ENCODE results near the gene VSTM2B.

VSTM2B gene

GRCh38 chr19:29562299-29563297, 36.8 kb downstream of the VSTM2B start:
- H3K4me1 ChIP-seq (ENCODE audit: insufficient read depth, low read length) = no peaks in the 10 kb centered on the region
- H3K4me3 ChIP-seq (ENCODE audit: low read length) = no peak overlapping the region
- H3K36me3 ChIP-seq (ENCODE audit: insufficient read depth, low read length) = no peaks in the 10 kb centered on the region
- H3K27ac ChIP-seq (ENCODE audit: low read depth, low read length) = no peak overlapping the region
- no peak overlapping the region for H3K9ac ChIP-seq (ENCODE audit: low read depth, low read length)
- 76% methylated on average over 16 of the region's 16 CpGs for WGBS
- peaks cover 8% of the 10 kb centered on the region for H3K9me3 ChIP-seq (ENCODE audit: insufficient read depth, low read depth, low read length)
- H3K27me3 ChIP-seq (ENCODE audit: insufficient read depth, low read length) = no peaks in the 10 kb centered on the region

GRCh38 chr19:29563486-29564101, 37.8 kb downstream of the VSTM2B start:
- Histone ChIP-seq H3K4me3 (ENCODE audit: low read length) (no peak overlapping the region), H3K36me3 (ENCODE audit: insufficient read depth, low read length) (no peaks in the 10 kb centered on the region), H3K27ac (ENCODE audit: low read depth, low read length) (no peak overlapping the region), H3K9ac (ENCODE audit: low read depth, low read length) (no peak overlapping the region), H3K9me3 (ENCODE audit: insufficient read depth, low read depth, low read length) (peaks cover 8% of the 10 kb centered on the region), H3K27me3 (ENCODE audit: insufficient read depth, low read length) (no peaks in the 10 kb centered on the region), H3K4me1 (ENCODE audit: insufficient read depth, low read length) (no peaks in the 10 kb centered on the region)
- 93% methylated on average over 11 of the region's 11 CpGs for WGBS

- Histone ChIP-seq H3K27me3 (ENCODE audit: insufficient read depth, low read length) (no peaks in the 10 kb centered on the region), H3K36me3 (ENCODE audit: insufficient read depth, low read length) (no peaks in the 10 kb centered on the region), H3K4me3 (ENCODE audit: low read length) (no peak overlapping the region), H3K9ac (ENCODE audit: low read depth, low read length) (no peak overlapping the region), H3K9me3 (ENCODE audit: insufficient read depth, low read depth, low read length) (peaks cover 8% of the 10 kb centered on the region), H3K27ac (ENCODE audit: low read depth, low read length) (no peak overlapping the region), H3K4me1 (ENCODE audit: insufficient read depth, low read length) (no peaks in the 10 kb centered on the region)
- 71% methylated on average over 8 of the region's 11 CpGs for WGBS
Measured at GRCh38 chr19:29564574-29565005, 38.8 kb downstream of the VSTM2B start.

GRCh38 chr19:29565171-29565570, 39.4 kb downstream of the VSTM2B start:
- Histone ChIP-seq H3K9me3 (ENCODE audit: insufficient read depth, low read depth, low read length) (peaks cover 4% of the 10 kb centered on the region; the same call in 1 of the 2 replicates), H3K36me3 (ENCODE audit: insufficient read depth, low read length) (no peaks in the 10 kb centered on the region), H3K27ac (ENCODE audit: low read depth, low read length) (no peak overlapping the region), H3K4me3 (ENCODE audit: low read length) (no peak overlapping the region), H3K4me1 (ENCODE audit: insufficient read depth, low read length) (no peaks in the 10 kb centered on the region), H3K27me3 (ENCODE audit: insufficient read depth, low read length) (no peaks in the 10 kb centered on the region), H3K9ac (ENCODE audit: low read depth, low read length) (no peak overlapping the region)
- 91% methylated on average over 19 of the region's 19 CpGs for WGBS

- H3K27me3 ChIP-seq (ENCODE audit: insufficient read depth, low read length) = no peaks in the 10 kb centered on the region
- H3K36me3 ChIP-seq (ENCODE audit: insufficient read depth, low read length) = no peaks in the 10 kb centered on the region
- WGBS = 90% methylated on average over 3 of the region's 3 CpGs
- no peak overlapping the region for H3K4me3 ChIP-seq (ENCODE audit: low read length)
- H3K4me1 ChIP-seq (ENCODE audit: insufficient read depth, low read length) = no peaks in the 10 kb centered on the region
- H3K9ac ChIP-seq (ENCODE audit: low read depth, low read length) = no peak overlapping the region
- no peaks in the 10 kb centered on the region for H3K9me3 ChIP-seq (ENCODE audit: insufficient read depth, low read depth, low read length)
- H3K27ac ChIP-seq (ENCODE audit: low read depth, low read length) = no peak overlapping the region
Measured at GRCh38 chr19:29566496-29567054, 40.8 kb downstream of the VSTM2B start.

GRCh38 chr19:29567366-29567915, 41.6 kb downstream of the VSTM2B start:
- Histone ChIP-seq H3K27ac (ENCODE audit: low read depth, low read length) (no peak overlapping the region), H3K36me3 (ENCODE audit: insufficient read depth, low read length) (no peaks in the 10 kb centered on the region), H3K4me1 (ENCODE audit: insufficient read depth, low read length) (no peaks in the 10 kb centered on the region), H3K27me3 (ENCODE audit: insufficient read depth, low read length) (no peaks in the 10 kb centered on the region), H3K4me3 (ENCODE audit: low read length) (no peak overlapping the region), H3K9ac (ENCODE audit: low read depth, low read length) (no peak overlapping the region), H3K9me3 (ENCODE audit: insufficient read depth, low read depth, low read length) (no peaks in the 10 kb centered on the region)
- WGBS = 92% methylated on average over 2 of the region's 2 CpGs

GRCh38 chr19:29568036-29569025, 42.5 kb downstream of the VSTM2B start:
- H3K4me3 ChIP-seq (ENCODE audit: low read length) = no peak overlapping the region
- H3K27ac ChIP-seq (ENCODE audit: low read depth, low read length) = no peak overlapping the region
- no peaks in the 10 kb centered on the region for H3K36me3 ChIP-seq (ENCODE audit: insufficient read depth, low read length)
- no peaks in the 10 kb centered on the region for H3K27me3 ChIP-seq (ENCODE audit: insufficient read depth, low read length)
- no peaks in the 10 kb centered on the region for H3K4me1 ChIP-seq (ENCODE audit: insufficient read depth, low read length)
- H3K9me3 ChIP-seq (ENCODE audit: insufficient read depth, low read depth, low read length) = no peaks in the 10 kb centered on the region
- 82% methylated on average over 22 of the region's 22 CpGs for WGBS
- no peak overlapping the region for H3K9ac ChIP-seq (ENCODE audit: low read depth, low read length)

GRCh38 chr19:29569038-29569911, 43.5 kb downstream of the VSTM2B start:
- Histone ChIP-seq H3K4me3 (ENCODE audit: low read length) (no peak overlapping the region), H3K36me3 (ENCODE audit: insufficient read depth, low read length) (no peaks in the 10 kb centered on the region), H3K27me3 (ENCODE audit: insufficient read depth, low read length) (no peaks in the 10 kb centered on the region), H3K9me3 (ENCODE audit: insufficient read depth, low read depth, low read length) (no peaks in the 10 kb centered on the region), H3K9ac (ENCODE audit: low read depth, low read length) (no peak overlapping the region), H3K4me1 (ENCODE audit: insufficient read depth, low read length) (no peaks in the 10 kb centered on the region), H3K27ac (ENCODE audit: low read depth, low read length) (no peak overlapping the region)
- 92% methylated on average over 9 of the region's 9 CpGs for WGBS

GRCh38 chr19:29571181-29571580, 45.4 kb downstream of the VSTM2B start:
- Histone ChIP-seq H3K4me3 (ENCODE audit: low read length) (no peak overlapping the region), H3K27ac (ENCODE audit: low read depth, low read length) (no peak overlapping the region), H3K36me3 (ENCODE audit: insufficient read depth, low read length) (no peaks in the 10 kb centered on the region), H3K9me3 (ENCODE audit: insufficient read depth, low read depth, low read length) (no peaks in the 10 kb centered on the region), H3K4me1 (ENCODE audit: insufficient read depth, low read length) (peaks cover 4% of the 10 kb centered on the region; the same call in 1 of the 2 replicates), H3K9ac (ENCODE audit: low read depth, low read length) (no peak overlapping the region), H3K27me3 (ENCODE audit: insufficient read depth, low read length) (no peaks in the 10 kb centered on the region)
- WGBS = 90% methylated on average over 4 of the region's 6 CpGs
